Endodermal cell (in vitro differentiated cells): ENCODE results near the gene DARS1. TPM values are rescaled to one million over a fixed set of nuclear protein-coding genes. Genes with fewer than 3 reads are reported as not detected.

Experiments
- DNase-seq: peaks from one replicate; pipeline ENCODE4 v3.0.0-alpha.2; 2017
- H3K27ac ChIP-seq: 2 replicates; pipeline ENCODE4 v1.5.1; 2013; ENCODE audit warnings: mild to moderate bottlenecking, low read depth, low read length, moderate library complexity
- H3K27me3 ChIP-seq: 2 replicates; pipeline ENCODE4 v1.6.1; 2013; ENCODE audit warnings: mild to moderate bottlenecking, low read length, moderate library complexity; ENCODE audit not compliant: insufficient read depth, control insufficient read depth, poor library complexity, severe bottlenecking
- H3K36me3 ChIP-seq: 2 replicates; pipeline ENCODE4 v1.7.0; 2013; ENCODE audit warnings: mild to moderate bottlenecking, low read length, moderate library complexity; ENCODE audit not compliant: control insufficient read depth, insufficient read depth
- H3K4me1 ChIP-seq: one replicate; pipeline ENCODE4 v1.7.0; 2013; ENCODE audit warnings: low read length; ENCODE audit not compliant: control insufficient read depth, insufficient read depth
- H3K4me3 ChIP-seq: 2 replicates; pipeline ENCODE4 v1.5.1; 2013; ENCODE audit warnings: mild to moderate bottlenecking, low read length, moderate library complexity
- H3K9ac ChIP-seq: 2 replicates; pipeline ENCODE4 v1.6.1; 2013; ENCODE audit warnings: mild to moderate bottlenecking, low read length, moderate library complexity; ENCODE audit not compliant: poor library complexity, severe bottlenecking; ENCODE audit errors: extremely low read depth
- H3K9me3 ChIP-seq: 2 replicates; pipeline ENCODE4 v1.6.1; 2013; ENCODE audit warnings: mild to moderate bottlenecking, low read length, moderate library complexity; ENCODE audit not compliant: control insufficient read depth
- H3K27ac Mint-ChIP-seq: 2 replicates; pipeline ENCODE4 v1.8.0; 2020; ENCODE audit warnings: mixed read lengths
- H3K27me3 Mint-ChIP-seq: 2 replicates; pipeline ENCODE4 v1.8.0; 2021; ENCODE audit warnings: mild to moderate bottlenecking, mixed read lengths; ENCODE audit not compliant: insufficient read depth
- H3K36me3 Mint-ChIP-seq: 2 replicates; pipeline ENCODE4 v1.8.0; 2020; ENCODE audit warnings: low read depth, mixed read lengths
- H3K4me1 Mint-ChIP-seq: 2 replicates; pipeline ENCODE4 v1.8.0; 2020; ENCODE audit warnings: mixed read lengths
- H3K4me3 Mint-ChIP-seq: 2 replicates; pipeline ENCODE4 v1.8.0; 2020; ENCODE audit warnings: mild to moderate bottlenecking, moderate library complexity, mixed read lengths
- H3K9me3 Mint-ChIP-seq: 2 replicates; pipeline ENCODE4 v1.8.0; 2020; ENCODE audit warnings: mild to moderate bottlenecking, mixed read lengths
- WGBS, 2 experiments: methylation state at CpG; one replicate each; pipeline versions ENCODE4 v1.1.5 to v1.1.7; 2013; ENCODE audit warnings: missing lambda C conversion rate in 2 of 2, mixed read lengths in 1 of 2; ENCODE audit not compliant: insufficient coverage in 1 of 2, insufficient read length in 1 of 2; 5-methylcytosine and 5-hydroxymethylcytosine counted together
- total RNA-seq, 2 donors: library from RNA; stranded (reverse); fragmentation: NEBNext Ultra II Directional in 1 of 2; extraction: Animal tissue kit (Norgen Biotek cat#: 25700) in 1 of 2; gene quantifications; 2 replicates in 1 of 2; 3 replicates in 1 of 2; pipeline ENCODE4 v1.2.1, GENCODE V29; 2021
- TF ChIP-seq, protein P1 (sequence below): fragments of 200-600 bp; sonication (generic); conservative IDR thresholded peaks from 2 replicates; pipeline ENCODE4 v1.5.0; 2021; ENCODE audit warnings: antibody characterized with exemption, mild to moderate bottlenecking

The DARS1 gene
- total RNA-seq, 2 donors from 2014 or later: 70.5 to 75.9 TPM

DNA sequence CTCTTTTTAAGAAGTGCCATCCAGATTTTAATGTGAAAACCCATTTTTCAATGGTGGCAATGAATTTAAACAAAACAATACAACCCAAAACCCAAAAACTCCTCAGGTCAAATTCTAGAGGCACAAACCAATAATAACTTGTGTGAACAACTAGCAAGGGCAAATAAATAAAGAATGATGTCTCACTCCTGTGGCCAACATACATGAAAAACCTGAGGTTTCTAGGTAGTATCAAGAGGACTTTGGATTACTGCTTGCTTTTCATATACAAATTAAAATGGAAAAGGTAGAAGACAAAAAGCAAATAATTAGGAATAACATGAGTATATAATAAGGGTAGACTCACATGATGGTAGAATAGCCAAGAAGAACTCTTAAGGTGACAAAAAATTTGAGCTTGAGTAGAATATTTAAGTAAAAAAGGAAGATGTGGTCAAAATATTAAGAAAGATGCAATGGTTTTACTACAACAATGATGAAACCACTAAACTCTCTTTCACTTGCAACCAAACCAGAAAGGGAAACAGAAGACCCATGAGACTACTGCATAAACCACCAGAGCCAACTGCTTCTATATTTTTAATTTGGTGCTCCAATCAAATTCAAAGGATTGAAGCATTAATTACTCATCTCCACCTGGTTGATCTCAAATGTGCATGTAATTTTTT, 53.5 kb downstream of the DARS1 start:
- H3K4me3 Mint-ChIP-seq: no peak overlapping the region

DNA sequence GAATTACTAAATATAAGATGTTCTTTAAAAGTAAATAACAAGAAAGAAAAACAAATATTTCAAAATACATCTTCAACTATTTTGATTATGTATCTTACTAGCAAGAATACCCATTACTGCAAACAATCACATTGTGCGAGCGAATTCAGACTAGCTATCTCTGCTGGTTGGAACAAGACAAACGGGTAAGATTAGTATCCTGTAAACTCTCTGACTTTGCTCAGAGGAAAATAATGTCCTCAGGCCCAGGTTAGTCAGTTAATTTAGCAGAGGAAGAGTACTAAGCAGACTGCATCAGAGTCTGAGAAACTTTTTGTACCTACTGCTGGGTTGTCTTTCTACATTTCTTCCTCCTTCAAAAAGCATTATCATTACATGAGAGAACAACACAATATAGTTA, 58.8 kb downstream of the DARS1 start:
- no peaks in the 10 kb centered on the region for H3K4me1 Mint-ChIP-seq
- no peak overlapping the region for H3K27ac ChIP-seq
- 89 to 97% methylated on average over 3 of the region's 3 CpGs for WGBS, 2 experiments
- no peak for DNase-seq
- H3K36me3 ChIP-seq: peaks cover 59% of the 10 kb centered on the region
- no peaks in the 10 kb centered on the region for H3K27me3 ChIP-seq
- no peak overlapping the region for H3K4me3 ChIP-seq
- no peaks in the 10 kb centered on the region for H3K9me3 ChIP-seq
- peaks cover 40% of the 10 kb centered on the region for H3K36me3 Mint-ChIP-seq
- TF ChIP-seq, protein P1, sequence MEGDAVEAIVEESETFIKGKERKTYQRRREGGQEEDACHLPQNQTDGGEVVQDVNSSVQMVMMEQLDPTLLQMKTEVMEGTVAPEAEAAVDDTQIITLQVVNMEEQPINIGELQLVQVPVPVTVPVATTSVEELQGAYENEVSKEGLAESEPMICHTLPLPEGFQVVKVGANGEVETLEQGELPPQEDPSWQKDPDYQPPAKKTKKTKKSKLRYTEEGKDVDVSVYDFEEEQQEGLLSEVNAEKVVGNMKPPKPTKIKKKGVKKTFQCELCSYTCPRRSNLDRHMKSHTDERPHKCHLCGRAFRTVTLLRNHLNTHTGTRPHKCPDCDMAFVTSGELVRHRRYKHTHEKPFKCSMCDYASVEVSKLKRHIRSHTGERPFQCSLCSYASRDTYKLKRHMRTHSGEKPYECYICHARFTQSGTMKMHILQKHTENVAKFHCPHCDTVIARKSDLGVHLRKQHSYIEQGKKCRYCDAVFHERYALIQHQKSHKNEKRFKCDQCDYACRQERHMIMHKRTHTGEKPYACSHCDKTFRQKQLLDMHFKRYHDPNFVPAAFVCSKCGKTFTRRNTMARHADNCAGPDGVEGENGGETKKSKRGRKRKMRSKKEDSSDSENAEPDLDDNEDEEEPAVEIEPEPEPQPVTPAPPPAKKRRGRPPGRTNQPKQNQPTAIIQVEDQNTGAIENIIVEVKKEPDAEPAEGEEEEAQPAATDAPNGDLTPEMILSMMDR: no peak
- no peak overlapping the region for H3K27ac Mint-ChIP-seq
- H3K9ac ChIP-seq: no peak overlapping the region
- no peaks in the 10 kb centered on the region for H3K9me3 Mint-ChIP-seq
- H3K4me3 Mint-ChIP-seq: no peak overlapping the region
- H3K4me1 ChIP-seq: no peaks in the 10 kb centered on the region
- no peaks in the 10 kb centered on the region for H3K27me3 Mint-ChIP-seq

More for the DNA sequence above, 53.5 kb downstream of the DARS1 start:
- Histone ChIP-seq H3K9me3 (no peaks in the 10 kb centered on the region), H3K36me3 (peaks cover 49% of the 10 kb centered on the region), H3K9ac (no peak overlapping the region), H3K4me1 (no peaks in the 10 kb centered on the region), H3K27me3 (no peaks in the 10 kb centered on the region), H3K4me3 (no peak overlapping the region), H3K27ac (no peak overlapping the region)
- Mint-ChIP-seq H3K9me3 (no peaks in the 10 kb centered on the region), H3K27ac (no peak overlapping the region), H3K36me3 (peaks cover 58% of the 10 kb centered on the region), H3K4me1 (no peaks in the 10 kb centered on the region), H3K27me3 (no peaks in the 10 kb centered on the region)
- no peak for DNase-seq
- TF ChIP-seq, protein P1: no peak

DNA sequence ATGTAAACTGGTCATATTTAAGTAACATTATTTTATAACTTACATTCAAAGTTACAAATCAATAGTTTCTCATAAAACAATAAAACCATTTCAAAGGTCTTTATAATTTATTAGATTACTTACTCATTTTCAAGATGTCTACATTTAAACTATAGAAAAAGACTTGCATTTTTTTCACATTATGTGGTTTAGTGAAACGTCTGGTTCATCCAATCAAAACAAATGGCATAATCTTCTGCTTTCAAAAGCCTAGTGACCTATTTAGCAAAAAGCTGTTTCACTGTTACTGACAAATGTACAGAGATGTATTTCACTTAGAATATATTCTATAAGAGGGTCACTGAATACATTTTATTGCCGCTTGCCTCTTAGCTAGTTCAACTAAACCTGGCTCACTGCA, 59.9 kb downstream of the DARS1 start:
- H3K36me3 ChIP-seq: peaks cover 54% of the 10 kb centered on the region
- no peaks in the 10 kb centered on the region for H3K4me1 ChIP-seq
- H3K4me3 ChIP-seq: no peak overlapping the region
- H3K9me3 Mint-ChIP-seq: no peaks in the 10 kb centered on the region
- DNase-seq: no peak
- H3K27ac Mint-ChIP-seq: no peak overlapping the region
- H3K27me3 ChIP-seq: no peaks in the 10 kb centered on the region
- H3K9ac ChIP-seq: no peak overlapping the region
- H3K4me3 Mint-ChIP-seq: no peak overlapping the region
- WGBS, 2 experiments: 97 to 100% methylated on average over 2 of the region's 2 CpGs
- H3K4me1 Mint-ChIP-seq: no peaks in the 10 kb centered on the region
- H3K27me3 Mint-ChIP-seq: no peaks in the 10 kb centered on the region
- TF ChIP-seq, protein P1: no peak
- H3K9me3 ChIP-seq: no peaks in the 10 kb centered on the region
- H3K36me3 Mint-ChIP-seq: peaks cover 32% of the 10 kb centered on the region
- no peak overlapping the region for H3K27ac ChIP-seq
